ENCODE results near the gene FYB2. TPM values are rescaled to one million over a fixed set of nuclear protein-coding genes. Genes with fewer than 3 reads are reported as not detected.

The FYB2 gene
- polyA plus RNA-seq, 2 of the 4 experiments (the other 2 are of a cell fraction), result not detected

DNA sequence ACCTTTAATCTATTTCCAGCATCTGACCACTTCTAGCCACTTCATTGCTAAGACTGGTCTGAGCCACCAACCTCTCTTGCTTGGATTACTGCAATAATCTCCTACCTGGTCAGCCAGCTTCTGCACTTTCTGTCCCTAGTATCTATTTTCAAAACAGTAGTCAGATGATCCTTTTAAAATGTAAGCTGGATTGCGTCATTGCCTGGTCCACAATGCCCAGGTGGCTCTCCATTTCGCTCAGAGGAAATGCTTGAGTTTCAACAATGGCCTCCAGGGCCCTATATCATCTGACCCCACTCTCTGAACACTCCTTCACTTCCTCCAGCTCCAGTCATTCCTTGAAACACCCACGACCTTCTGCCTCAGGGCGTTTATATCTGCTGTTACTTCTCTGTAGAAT lies 2.3 kb downstream of the FYB2 start:
- TF ChIP-seq E2F6 (IDR thresholded peaks at IDR 0.05; ENCODE audit: borderline replicate concordance, low read depth) (no peak), HOXB13 (CRISPR knock-in tag; IDR thresholded peaks at IDR 0.05; ENCODE audit: low read depth) (no peak), USF2 (IDR thresholded peaks at IDR 0.05) (no peak), ESRRA (IDR thresholded peaks at IDR 0.05; ENCODE audit: borderline replicate concordance, low read length) (no peak), POLR2A (IDR thresholded peaks at IDR 0.05; ENCODE audit: low read length) (no peak), BCL3 (IDR thresholded peaks at IDR 0.05) (no peak), FOSL2 (IDR thresholded peaks at IDR 0.05) (no peak), FOSL2 (CRISPR knock-in tag; IDR thresholded peaks at IDR 0.05) (no peak), NFE2L2 (conservative IDR thresholded peaks at IDR 0.05; ENCODE audit: low read length) (no peak), JUNB (IDR thresholded peaks at IDR 0.05) (no peak), CHD4 (IDR thresholded peaks at IDR 0.05; ENCODE audit: borderline replicate concordance) (no peak), MAFK (IDR thresholded peaks at IDR 0.05; ENCODE audit: partially characterized antibody) (no peak), KDM1A (IDR thresholded peaks at IDR 0.05; ENCODE audit: low read depth) (no peak), PBX3 (IDR thresholded peaks at IDR 0.05) (no peak), EHMT2 (IDR thresholded peaks at IDR 0.05; ENCODE audit: low read depth) (no peak), RFX5 (IDR thresholded peaks at IDR 0.05) (no peak), EHF (CRISPR knock-in tag; IDR thresholded peaks at IDR 0.05) (no peak), MAZ (IDR thresholded peaks at IDR 0.05; ENCODE audit: borderline replicate concordance, low read depth, low read length) (no peak)
- TF ChIP-seq, protein P1, sequence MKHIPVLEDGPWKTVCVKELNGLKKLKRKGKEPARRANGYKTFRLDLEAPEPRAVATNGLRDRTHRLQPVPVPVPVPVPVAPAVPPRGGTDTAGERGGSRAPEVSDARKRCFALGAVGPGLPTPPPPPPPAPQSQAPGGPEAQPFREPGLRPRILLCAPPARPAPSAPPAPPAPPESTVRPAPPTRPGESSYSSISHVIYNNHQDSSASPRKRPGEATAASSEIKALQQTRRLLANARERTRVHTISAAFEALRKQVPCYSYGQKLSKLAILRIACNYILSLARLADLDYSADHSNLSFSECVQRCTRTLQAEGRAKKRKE (CRISPR knock-in tag; IDR thresholded peaks at IDR 0.05; ENCODE audit: low read depth), result no peak
- TF ChIP-seq, protein P2, sequence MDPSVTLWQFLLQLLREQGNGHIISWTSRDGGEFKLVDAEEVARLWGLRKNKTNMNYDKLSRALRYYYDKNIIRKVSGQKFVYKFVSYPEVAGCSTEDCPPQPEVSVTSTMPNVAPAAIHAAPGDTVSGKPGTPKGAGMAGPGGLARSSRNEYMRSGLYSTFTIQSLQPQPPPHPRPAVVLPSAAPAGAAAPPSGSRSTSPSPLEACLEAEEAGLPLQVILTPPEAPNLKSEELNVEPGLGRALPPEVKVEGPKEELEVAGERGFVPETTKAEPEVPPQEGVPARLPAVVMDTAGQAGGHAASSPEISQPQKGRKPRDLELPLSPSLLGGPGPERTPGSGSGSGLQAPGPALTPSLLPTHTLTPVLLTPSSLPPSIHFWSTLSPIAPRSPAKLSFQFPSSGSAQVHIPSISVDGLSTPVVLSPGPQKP (IDR thresholded peaks at IDR 0.05; ENCODE audit: low read depth, low read length), result no peak
- TF ChIP-seq, protein P3, sequence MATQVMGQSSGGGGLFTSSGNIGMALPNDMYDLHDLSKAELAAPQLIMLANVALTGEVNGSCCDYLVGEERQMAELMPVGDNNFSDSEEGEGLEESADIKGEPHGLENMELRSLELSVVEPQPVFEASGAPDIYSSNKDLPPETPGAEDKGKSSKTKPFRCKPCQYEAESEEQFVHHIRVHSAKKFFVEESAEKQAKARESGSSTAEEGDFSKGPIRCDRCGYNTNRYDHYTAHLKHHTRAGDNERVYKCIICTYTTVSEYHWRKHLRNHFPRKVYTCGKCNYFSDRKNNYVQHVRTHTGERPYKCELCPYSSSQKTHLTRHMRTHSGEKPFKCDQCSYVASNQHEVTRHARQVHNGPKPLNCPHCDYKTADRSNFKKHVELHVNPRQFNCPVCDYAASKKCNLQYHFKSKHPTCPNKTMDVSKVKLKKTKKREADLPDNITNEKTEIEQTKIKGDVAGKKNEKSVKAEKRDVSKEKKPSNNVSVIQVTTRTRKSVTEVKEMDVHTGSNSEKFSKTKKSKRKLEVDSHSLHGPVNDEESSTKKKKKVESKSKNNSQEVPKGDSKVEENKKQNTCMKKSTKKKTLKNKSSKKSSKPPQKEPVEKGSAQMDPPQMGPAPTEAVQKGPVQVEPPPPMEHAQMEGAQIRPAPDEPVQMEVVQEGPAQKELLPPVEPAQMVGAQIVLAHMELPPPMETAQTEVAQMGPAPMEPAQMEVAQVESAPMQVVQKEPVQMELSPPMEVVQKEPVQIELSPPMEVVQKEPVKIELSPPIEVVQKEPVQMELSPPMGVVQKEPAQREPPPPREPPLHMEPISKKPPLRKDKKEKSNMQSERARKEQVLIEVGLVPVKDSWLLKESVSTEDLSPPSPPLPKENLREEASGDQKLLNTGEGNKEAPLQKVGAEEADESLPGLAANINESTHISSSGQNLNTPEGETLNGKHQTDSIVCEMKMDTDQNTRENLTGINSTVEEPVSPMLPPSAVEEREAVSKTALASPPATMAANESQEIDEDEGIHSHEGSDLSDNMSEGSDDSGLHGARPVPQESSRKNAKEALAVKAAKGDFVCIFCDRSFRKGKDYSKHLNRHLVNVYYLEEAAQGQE (IDR thresholded peaks at IDR 0.05), result no peak
- no peak overlapping the region for H3K4me2 ChIP-seq
- ATAC-seq (no peak), FAIRE-seq (no peak), DNase-seq (ENCODE audit: low read depth in 1 of 2, low spot score in 1 of 2) (no peak)
- no peak overlapping the region for H3K27ac ChIP-seq
- H3K4me3 ChIP-seq, result no peak overlapping the region
- ChIA-PET CTCF (interaction anchor here (1.5 kb wide), 1 partner anchor 12 kb away, joined by 3 read pairs; no protein-coding TSS in a partner anchor), POLR2A (no interaction called here)
- H3K4me1 ChIP-seq, result peaks cover 5% of the 10 kb centered on the region
- WGBS (ENCODE audit: missing lambda C conversion rate), result 41% methylated on average over 4 of the region's 4 CpGs
- no peaks in the 10 kb centered on the region; the same call in 2 of the 3 replicates for H3K9me3 ChIP-seq

All from A549 (cell line).